Glutamatergic neuron (in vitro differentiated cells): Measurements from ENCODE around the gene TMEM98. TPM values are rescaled to one million over a fixed set of nuclear protein-coding genes. Genes with fewer than 3 reads are reported as not detected.

Experiments used
- DNase-seq: peaks from one replicate; pipeline ENCODE4 v3.0.0; 2022
- H3K27ac Mint-ChIP-seq: one replicate; pipeline ENCODE4 v1.8.0; 2020; ENCODE audit warnings: mild to moderate bottlenecking, mixed read lengths, inconsistent platforms; ENCODE audit not compliant: unreplicated experiment
- H3K27me3 Mint-ChIP-seq: one replicate; pipeline ENCODE4 v1.8.0; 2020; ENCODE audit warnings: mild to moderate bottlenecking, moderate library complexity, mixed read lengths, inconsistent platforms; ENCODE audit not compliant: unreplicated experiment
- H3K36me3 Mint-ChIP-seq: one replicate; pipeline ENCODE4 v1.8.0; 2020; ENCODE audit warnings: mild to moderate bottlenecking, mixed read lengths, inconsistent platforms; ENCODE audit not compliant: unreplicated experiment
- H3K4me1 Mint-ChIP-seq: one replicate; pipeline ENCODE4 v1.8.0; 2020; ENCODE audit warnings: mild to moderate bottlenecking, low read depth, mixed read lengths, inconsistent platforms; ENCODE audit not compliant: unreplicated experiment
- H3K4me3 Mint-ChIP-seq: one replicate; pipeline ENCODE4 v1.8.0; 2020; ENCODE audit warnings: mild to moderate bottlenecking, mixed read lengths, inconsistent platforms; ENCODE audit not compliant: unreplicated experiment
- H3K9me3 Mint-ChIP-seq: one replicate; pipeline ENCODE4 v1.8.0; 2020; ENCODE audit warnings: mild to moderate bottlenecking, moderate library complexity, mixed read lengths, inconsistent platforms; ENCODE audit not compliant: unreplicated experiment
- long read RNA-seq: library from polyadenylated mRNA; unstranded; transcript quantifications from one replicate; pipeline ENCODE4 v2.0.0, GENCODE V29; 2020; ENCODE audit not compliant: unreplicated experiment
- total RNA-seq: library from RNA; stranded (reverse); fragmentation: NEBNext Ultra II Directional; extraction: Animal tissue kit (Norgen Biotek cat#: 25700); gene quantifications from one replicate; pipeline ENCODE4 v1.2.1, GENCODE V29; 2021; ENCODE audit not compliant: unreplicated experiment
- TF ChIP-seq, protein P1 (sequence below): fragments of 200-600 bp; sonication (generic); IDR thresholded peaks from one replicate; pipeline ENCODE4 v1.5.0; 2021; ENCODE audit not compliant: partially characterized antibody, unreplicated experiment

TMEM98 gene, protein sequence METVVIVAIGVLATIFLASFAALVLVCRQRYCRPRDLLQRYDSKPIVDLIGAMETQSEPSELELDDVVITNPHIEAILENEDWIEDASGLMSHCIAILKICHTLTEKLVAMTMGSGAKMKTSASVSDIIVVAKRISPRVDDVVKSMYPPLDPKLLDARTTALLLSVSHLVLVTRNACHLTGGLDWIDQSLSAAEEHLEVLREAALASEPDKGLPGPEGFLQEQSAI
- total RNA-seq: 62.3 TPM
- long read RNA-seq, full-length matches to known transcripts: 66 of 79 reads
- long read RNA-seq, partial matches to known transcripts: 3 of 79 reads
- long read RNA-seq, other reads (novel, unspliced or antisense): 10 of 79 reads

DNA sequence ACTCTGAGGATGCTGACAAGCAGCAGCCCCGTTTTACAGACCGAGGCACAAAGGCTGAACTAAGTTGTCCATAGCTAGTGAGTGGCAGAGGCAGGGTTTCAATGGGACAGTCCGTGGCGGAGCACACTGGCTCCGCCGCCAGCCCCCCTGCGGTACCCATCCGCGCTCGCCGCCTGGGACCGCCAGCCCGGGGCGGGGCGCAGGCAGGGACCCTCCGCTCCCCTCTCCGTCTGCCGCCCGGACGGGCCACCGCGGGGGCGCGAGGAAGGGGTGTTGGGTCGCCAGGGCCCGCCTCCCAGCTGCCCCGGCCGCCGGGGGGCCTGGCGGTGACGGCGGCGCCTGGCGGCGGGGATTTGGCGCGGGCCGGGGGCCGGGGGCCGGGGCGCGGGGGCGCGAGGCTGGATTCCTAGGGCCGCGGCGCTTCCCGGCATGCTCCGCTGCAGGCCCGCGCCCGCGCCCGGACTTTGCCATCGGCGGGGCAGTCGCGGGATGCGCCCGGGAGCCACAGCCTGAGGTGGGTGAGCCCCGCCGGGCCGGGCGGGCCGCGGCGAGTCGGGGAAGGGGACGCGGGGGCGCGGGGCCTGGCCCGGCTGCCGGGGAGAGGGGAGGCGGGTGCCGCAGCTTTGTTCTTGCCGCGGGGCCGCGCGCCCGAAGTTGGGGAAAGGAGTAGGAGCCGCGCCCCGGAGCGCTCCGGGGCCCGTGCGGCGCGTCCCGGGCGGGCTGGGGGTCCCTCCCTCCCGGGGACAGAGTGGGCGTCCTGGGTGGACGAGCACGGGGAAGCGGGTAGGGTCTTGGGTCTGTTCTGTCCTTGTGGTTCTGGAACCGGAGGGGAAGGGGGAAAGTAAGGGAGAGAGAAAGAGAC is at the start of gene TMEM98:
Gene TMEM98, plus strand, starts transcription at position 430 of the 862 bp plus-strand sequence. CDS start 3,376 bp downstream, outside the sequence.
- Mint-ChIP-seq H3K27me3 (peaks cover 4% of the 10 kb centered on the region), H3K27ac (peak within 1 kb of the TSS; percentile 60), H3K4me1 (peaks cover 1% of the 10 kb centered on the region), H3K36me3 (no peaks in the 10 kb centered on the region), H3K9me3 (no peaks in the 10 kb centered on the region), H3K4me3 (peak within 1 kb of the TSS; percentile 87)
- TF ChIP-seq, protein P1, sequence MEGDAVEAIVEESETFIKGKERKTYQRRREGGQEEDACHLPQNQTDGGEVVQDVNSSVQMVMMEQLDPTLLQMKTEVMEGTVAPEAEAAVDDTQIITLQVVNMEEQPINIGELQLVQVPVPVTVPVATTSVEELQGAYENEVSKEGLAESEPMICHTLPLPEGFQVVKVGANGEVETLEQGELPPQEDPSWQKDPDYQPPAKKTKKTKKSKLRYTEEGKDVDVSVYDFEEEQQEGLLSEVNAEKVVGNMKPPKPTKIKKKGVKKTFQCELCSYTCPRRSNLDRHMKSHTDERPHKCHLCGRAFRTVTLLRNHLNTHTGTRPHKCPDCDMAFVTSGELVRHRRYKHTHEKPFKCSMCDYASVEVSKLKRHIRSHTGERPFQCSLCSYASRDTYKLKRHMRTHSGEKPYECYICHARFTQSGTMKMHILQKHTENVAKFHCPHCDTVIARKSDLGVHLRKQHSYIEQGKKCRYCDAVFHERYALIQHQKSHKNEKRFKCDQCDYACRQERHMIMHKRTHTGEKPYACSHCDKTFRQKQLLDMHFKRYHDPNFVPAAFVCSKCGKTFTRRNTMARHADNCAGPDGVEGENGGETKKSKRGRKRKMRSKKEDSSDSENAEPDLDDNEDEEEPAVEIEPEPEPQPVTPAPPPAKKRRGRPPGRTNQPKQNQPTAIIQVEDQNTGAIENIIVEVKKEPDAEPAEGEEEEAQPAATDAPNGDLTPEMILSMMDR: no peak
- DNase-seq: peak; percentile 52

DNA sequence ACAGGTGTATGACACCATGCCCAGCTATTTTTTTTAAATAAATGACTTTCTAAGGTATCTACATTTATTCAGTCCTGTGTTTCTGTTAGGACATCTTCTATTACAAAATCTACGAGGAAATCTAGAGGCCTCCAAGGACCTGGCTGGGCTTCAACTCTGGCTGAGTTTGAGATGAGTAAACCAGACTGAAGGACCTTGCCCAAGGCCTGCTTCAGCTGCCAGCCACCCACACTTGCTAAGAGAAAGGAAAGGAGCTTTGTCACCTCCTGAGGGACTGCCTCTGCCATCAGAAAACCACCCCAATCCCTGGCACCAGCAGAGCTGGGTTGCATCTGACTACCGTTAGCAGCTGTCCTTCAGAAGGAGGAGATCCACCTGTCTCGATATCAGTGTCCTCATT is 49.7 kb upstream of the TMEM98 start:
- Mint-ChIP-seq H3K4me3 (no peak overlapping the region), H3K27ac (no peak overlapping the region), H3K36me3 (no peaks in the 10 kb centered on the region), H3K27me3 (peaks cover 3% of the 10 kb centered on the region), H3K9me3 (peaks cover 11% of the 10 kb centered on the region), H3K4me1 (peaks cover 9% of the 10 kb centered on the region)
- no peak for DNase-seq
- TF ChIP-seq, protein P1: no peak

DNA sequence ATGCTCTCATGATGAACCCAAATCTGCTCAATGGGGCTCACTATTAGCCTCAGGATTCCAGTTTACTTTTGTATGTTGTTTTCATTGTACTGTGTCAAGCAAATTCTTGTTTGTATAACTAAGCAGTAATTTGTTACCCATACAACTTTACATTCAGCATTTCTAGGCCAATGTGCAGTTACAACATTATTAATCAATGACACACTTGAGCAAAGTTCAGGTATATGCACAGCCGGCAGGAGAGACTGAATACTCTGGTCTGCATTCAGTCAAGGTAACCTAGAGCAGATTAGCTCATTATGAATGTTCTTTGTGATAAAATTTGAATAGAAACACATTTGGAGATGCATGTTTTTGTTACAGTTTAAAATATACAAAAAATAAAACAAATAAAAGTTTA is 48.8 kb upstream of the TMEM98 start:
- no peak for DNase-seq
- Mint-ChIP-seq H3K9me3 (peaks cover 11% of the 10 kb centered on the region), H3K4me1 (peaks cover 9% of the 10 kb centered on the region), H3K36me3 (no peaks in the 10 kb centered on the region), H3K27ac (no peak overlapping the region), H3K4me3 (no peak overlapping the region), H3K27me3 (peaks cover 3% of the 10 kb centered on the region)
- TF ChIP-seq, protein P1: no peak

DNA sequence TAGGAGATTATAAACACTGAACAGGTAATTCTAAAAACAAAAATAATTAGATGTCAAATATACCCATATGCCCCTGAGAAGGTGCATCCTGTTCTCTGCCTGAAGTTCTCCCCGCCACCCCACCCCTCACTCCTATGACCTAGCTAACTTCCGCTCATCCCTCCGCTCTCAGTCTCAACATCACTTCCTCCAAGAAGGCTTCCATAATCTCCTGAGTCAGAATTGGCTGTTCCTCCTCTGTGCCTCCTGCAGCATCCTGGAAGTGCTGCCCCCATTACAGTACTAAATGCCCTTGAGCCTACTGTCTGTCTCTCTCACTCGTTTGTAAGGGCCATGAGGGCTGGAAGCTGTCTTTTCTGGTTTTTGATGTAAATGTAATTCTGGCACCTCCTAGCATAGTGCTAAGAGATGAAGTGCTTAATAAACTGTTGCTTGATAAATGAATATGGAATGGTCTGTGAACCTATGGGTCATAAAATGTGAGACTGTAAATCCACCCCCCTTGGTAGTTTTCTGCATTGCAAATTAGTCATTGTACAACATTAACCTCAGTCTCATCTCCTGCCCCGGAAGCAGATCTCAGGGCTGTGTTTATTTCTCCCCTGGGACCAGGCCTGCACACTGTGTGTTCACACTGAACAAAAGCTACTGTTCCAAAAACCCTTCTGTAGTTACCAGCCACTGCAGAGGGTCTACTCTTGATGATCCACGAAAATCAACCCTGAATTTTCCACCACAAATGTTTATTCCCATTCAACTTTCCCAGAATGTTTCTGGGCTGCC is 47.1 kb upstream of the TMEM98 start:
- H3K4me3 Mint-ChIP-seq: no peak overlapping the region
- no peak overlapping the region for H3K27ac Mint-ChIP-seq
- peaks cover 9% of the 10 kb centered on the region for H3K4me1 Mint-ChIP-seq
- H3K27me3 Mint-ChIP-seq: peaks cover 3% of the 10 kb centered on the region
- H3K9me3 Mint-ChIP-seq: peaks cover 11% of the 10 kb centered on the region
- no peaks in the 10 kb centered on the region for H3K36me3 Mint-ChIP-seq
- TF ChIP-seq, protein P1: no peak
- no peak for DNase-seq
